Measurements from ENCODE around the gene ZNF107.
"Not testable (repeated sequence)": the region's sequence is repeated elsewhere in the genome, so short reads cannot be mapped to it uniquely, and the experiment has no call there.

DNA sequence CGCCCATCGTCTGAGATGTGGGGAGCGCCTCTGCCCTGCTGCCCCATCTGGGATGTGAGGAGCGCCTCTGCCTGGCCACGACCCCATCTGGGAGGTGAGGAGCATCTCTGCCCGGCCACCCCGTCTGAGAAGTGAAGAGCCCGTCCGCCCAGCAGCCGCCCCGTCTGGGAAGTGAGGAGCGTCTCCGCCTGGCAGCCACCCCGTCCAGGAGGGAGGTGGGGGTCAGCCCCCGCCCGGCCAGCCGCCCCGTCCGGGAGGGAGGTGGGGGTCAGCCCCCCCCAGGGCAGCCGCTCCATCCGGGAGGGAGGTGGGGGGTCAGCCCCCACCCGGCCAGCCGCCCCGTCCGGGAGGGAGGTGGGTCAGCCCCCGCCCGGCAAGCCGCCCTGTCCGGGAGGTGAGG, 52.0 kb downstream of the ZNF107 start:
- TF ChIP-seq, protein P1, sequence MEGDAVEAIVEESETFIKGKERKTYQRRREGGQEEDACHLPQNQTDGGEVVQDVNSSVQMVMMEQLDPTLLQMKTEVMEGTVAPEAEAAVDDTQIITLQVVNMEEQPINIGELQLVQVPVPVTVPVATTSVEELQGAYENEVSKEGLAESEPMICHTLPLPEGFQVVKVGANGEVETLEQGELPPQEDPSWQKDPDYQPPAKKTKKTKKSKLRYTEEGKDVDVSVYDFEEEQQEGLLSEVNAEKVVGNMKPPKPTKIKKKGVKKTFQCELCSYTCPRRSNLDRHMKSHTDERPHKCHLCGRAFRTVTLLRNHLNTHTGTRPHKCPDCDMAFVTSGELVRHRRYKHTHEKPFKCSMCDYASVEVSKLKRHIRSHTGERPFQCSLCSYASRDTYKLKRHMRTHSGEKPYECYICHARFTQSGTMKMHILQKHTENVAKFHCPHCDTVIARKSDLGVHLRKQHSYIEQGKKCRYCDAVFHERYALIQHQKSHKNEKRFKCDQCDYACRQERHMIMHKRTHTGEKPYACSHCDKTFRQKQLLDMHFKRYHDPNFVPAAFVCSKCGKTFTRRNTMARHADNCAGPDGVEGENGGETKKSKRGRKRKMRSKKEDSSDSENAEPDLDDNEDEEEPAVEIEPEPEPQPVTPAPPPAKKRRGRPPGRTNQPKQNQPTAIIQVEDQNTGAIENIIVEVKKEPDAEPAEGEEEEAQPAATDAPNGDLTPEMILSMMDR (IDR thresholded peaks at IDR 0.05 in 4 of 5, conservative IDR thresholded peaks at IDR 0.05 in 1 of 5): not testable (repeated sequence)
- TF ChIP-seq POLR2A (IDR thresholded peaks at IDR 0.05): not testable (repeated sequence)
